Measurements from ENCODE around the gene MAPRE2.

MAPRE2 gene

GRCh38 chr18:35180455-35180854 is 139.2 kb downstream of the MAPRE2 start:
- DNase-seq (ENCODE audit: low read depth) = no peak

- no peak for DNase-seq (ENCODE audit: low read depth)
These were observed 140.9 kb downstream of the MAPRE2 start for GRCh38 chr18:35182151-35182550.

- no peak for DNase-seq (ENCODE audit: low read depth)
These were observed 142.7 kb downstream of the MAPRE2 start for GRCh38 chr18:35183886-35184285.

- no peak for DNase-seq (ENCODE audit: low read depth)
These were observed 144.6 kb downstream of the MAPRE2 start for GRCh38 chr18:35185771-35186170.

- DNase-seq (ENCODE audit: low read depth) = no peak
These were observed 145.2 kb downstream of the MAPRE2 start for GRCh38 chr18:35186291-35187034.

GRCh38 chr18:35189510-35189909 is 148.3 kb downstream of the MAPRE2 start:
- no peak for DNase-seq (ENCODE audit: low read depth)

- DNase-seq (ENCODE audit: low read depth) = no peak
These were observed 149.9 kb downstream of the MAPRE2 start for GRCh38 chr18:35190948-35191697.

- no peak for DNase-seq (ENCODE audit: low read depth)
These were observed 150.4 kb downstream of the MAPRE2 start for GRCh38 chr18:35191698-35192025.

GRCh38 chr18:35192415-35192814 is 151.2 kb downstream of the MAPRE2 start:
- DNase-seq (ENCODE audit: low read depth) = no peak

Data from HS-27A (cell line).